HEK293 (cell line): ENCODE data around the gene MTX2.

Experiments
- CTCF ChIA-PET: fragments of 350-600 bp; formaldehyde crosslinking; extraction: SDS; loops from one replicate; lab custom pipeline; 2021; ENCODE audit warnings: antibody characterized with exemption; lab: Yijun Ruan, JAX
- POLR2A ChIA-PET: fragments of 300-600 bp; formaldehyde crosslinking; extraction: SDS; loops from one replicate; lab custom pipeline; 2020; ENCODE audit warnings: antibody characterized with exemption, inconsistent platforms; lab: Yijun Ruan, JAX
- H3K27ac ChIP-seq: fragments of 200-500 bp; sonication (Bioruptor generic); 2 replicates; pipeline ENCODE4 v1.5.1; 2014; ENCODE audit warnings: low read depth, low read length, control low read depth, inconsistent platforms; ENCODE audit errors: extremely low read depth
- H3K36me3 ChIP-seq, 2 experiments: fragments of 200-500 bp in 1 of 2; sonication (Bioruptor generic) in 1 of 2; 1 replicate in 1 of 2; 2 replicates in 1 of 2; pipeline ENCODE4 v1.5.1; 2014 to 2017; ENCODE audit warnings: inconsistent platforms in 2 of 2, low read length in 2 of 2; ENCODE audit not compliant: control insufficient read depth in 2 of 2, insufficient read depth in 1 of 2
- H3K4me1 ChIP-seq: fragments of 200-500 bp; sonication (Bioruptor generic); 2 replicates; pipeline ENCODE4 v1.5.1; 2014; ENCODE audit warnings: mild to moderate bottlenecking, low read length, inconsistent platforms; ENCODE audit not compliant: control insufficient read depth, insufficient read depth
- H3K4me3 ChIP-seq: 2 replicates; pipeline ENCODE4 v1.5.1; 2011; ENCODE audit warnings: low read depth, mild to moderate bottlenecking, control low read depth, low read length, moderate library complexity
- H3K9me3 ChIP-seq: fragments of 200-500 bp; sonication (Bioruptor generic); 2 replicates; pipeline ENCODE4 v1.5.1; 2014; ENCODE audit warnings: low read depth, low read length, inconsistent platforms; ENCODE audit not compliant: control insufficient read depth, insufficient read depth
- OSR2 ChIP-seq: fragments of 450-650 bp; formaldehyde crosslinking; IDR thresholded peaks from 2 replicates; pipeline ENCODE4 v1.5.1; 2016; ENCODE audit warnings: missing biosample characterization, missing genetic modification characterization
- PRDM6 ChIP-seq: fragments of 450-650 bp; formaldehyde crosslinking; IDR thresholded peaks from 2 replicates; pipeline ENCODE4 v1.5.1; 2017; ENCODE audit warnings: missing biosample characterization, missing genetic modification characterization
- TRIM28 ChIP-seq: IDR thresholded peaks from 2 replicates; pipeline ENCODE4 v1.6.1; 2011; ENCODE audit warnings: low read length, control low read depth, borderline replicate concordance
- WT1 ChIP-seq: fragments of 450-650 bp; formaldehyde crosslinking; IDR thresholded peaks from 2 replicates; pipeline ENCODE4 v1.5.1; 2016; ENCODE audit warnings: missing biosample characterization, missing genetic modification characterization
- ZFP69B ChIP-seq: fragments of 450-650 bp; formaldehyde crosslinking; IDR thresholded peaks from 2 replicates; pipeline ENCODE4 v1.5.1; 2016; ENCODE audit warnings: missing biosample characterization, missing genetic modification characterization
- ZIC2 ChIP-seq: fragments of 450-650 bp; formaldehyde crosslinking; IDR thresholded peaks from 2 replicates; pipeline ENCODE4 v1.5.1; 2016; ENCODE audit warnings: missing biosample characterization, missing genetic modification characterization
- ZNF112 ChIP-seq: fragments of 450-650 bp; formaldehyde crosslinking; IDR thresholded peaks from 2 replicates; pipeline ENCODE4 v1.5.0; 2017; ENCODE audit warnings: missing biosample characterization, missing genetic modification characterization
- ZNF274 ChIP-seq, 2 experiments: fragments of 200-500 bp in 1 of 2; fragments of 450-650 bp in 1 of 2; sonication (Bioruptor generic) in 1 of 2; formaldehyde crosslinking in 1 of 2; IDR thresholded peaks; 2 replicates each; pipeline versions ENCODE4 v1.5.1 to v1.6.1; 2014 to 2016; ENCODE audit warnings: borderline replicate concordance in 1 of 2, inconsistent platforms in 1 of 2, low read length in 1 of 2, missing biosample characterization in 1 of 2, missing genetic modification characterization in 1 of 2
- ZNF302 ChIP-seq: fragments of 450-650 bp; formaldehyde crosslinking; IDR thresholded peaks from 2 replicates; pipeline ENCODE4 v1.5.1; 2016; ENCODE audit warnings: missing biosample characterization, missing genetic modification characterization, low read depth
- ZNF324 ChIP-seq: fragments of 450-650 bp; formaldehyde crosslinking; IDR thresholded peaks from 2 replicates; pipeline ENCODE4 v1.5.1; 2016; ENCODE audit warnings: missing biosample characterization, missing genetic modification characterization
- ZNF530 ChIP-seq: fragments of 450-650 bp; formaldehyde crosslinking; IDR thresholded peaks from 2 replicates; pipeline ENCODE4 v1.5.1; 2016; ENCODE audit warnings: low read depth, missing biosample characterization, missing genetic modification characterization
- ZNF548 ChIP-seq: fragments of 450-650 bp; formaldehyde crosslinking; IDR thresholded peaks from 2 replicates; pipeline ENCODE4 v1.5.1; 2016; ENCODE audit warnings: missing biosample characterization, missing genetic modification characterization
- ZNF585B ChIP-seq: fragments of 450-650 bp; formaldehyde crosslinking; IDR thresholded peaks from 2 replicates; pipeline ENCODE4 v1.5.1; 2016; ENCODE audit warnings: missing biosample characterization, missing genetic modification characterization
- TF ChIP-seq, protein P1 (sequence below): fragments of 450-650 bp; formaldehyde crosslinking; conservative IDR thresholded peaks from 2 replicates; pipeline ENCODE4 v1.5.1; 2016; ENCODE audit warnings: low read depth, missing biosample characterization, missing genetic modification characterization
- TF ChIP-seq, protein P2 (sequence below): fragments of 450-650 bp; formaldehyde crosslinking; IDR thresholded peaks from 2 replicates; pipeline ENCODE4 v1.5.1; 2017; ENCODE audit warnings: missing biosample characterization, missing genetic modification characterization
- TF ChIP-seq, protein P3 (sequence below): fragments of 450-650 bp; formaldehyde crosslinking; IDR thresholded peaks from 2 replicates; pipeline ENCODE4 v1.5.1; 2017; ENCODE audit warnings: missing biosample characterization, missing genetic modification characterization
- TF ChIP-seq, protein P4 (sequence below): fragments of 450-650 bp; formaldehyde crosslinking; IDR thresholded peaks from 2 replicates; pipeline ENCODE4 v1.5.1; 2016; ENCODE audit warnings: missing biosample characterization, missing genetic modification characterization

The MTX2 gene

DNA sequence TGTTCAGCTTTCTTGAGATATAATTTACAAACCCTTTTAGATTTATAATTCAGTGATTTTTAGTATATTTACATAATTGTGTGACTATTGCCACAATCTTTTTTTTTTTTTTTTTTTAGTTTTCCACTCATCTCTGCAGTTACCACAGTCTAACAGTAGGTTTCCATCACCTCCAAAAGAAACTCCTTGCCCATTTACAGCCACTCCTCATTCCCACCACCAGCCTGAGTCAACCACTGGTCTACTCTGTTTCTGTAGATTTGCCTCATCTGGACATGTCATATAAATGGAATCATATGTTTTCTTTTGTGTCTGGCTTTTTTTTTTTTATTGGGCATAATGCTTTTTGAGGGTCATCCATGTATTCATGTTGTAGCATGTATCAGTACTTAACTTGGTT lies 16.1 kb downstream of the MTX2 start (continued):
- TF ChIP-seq, protein P1, sequence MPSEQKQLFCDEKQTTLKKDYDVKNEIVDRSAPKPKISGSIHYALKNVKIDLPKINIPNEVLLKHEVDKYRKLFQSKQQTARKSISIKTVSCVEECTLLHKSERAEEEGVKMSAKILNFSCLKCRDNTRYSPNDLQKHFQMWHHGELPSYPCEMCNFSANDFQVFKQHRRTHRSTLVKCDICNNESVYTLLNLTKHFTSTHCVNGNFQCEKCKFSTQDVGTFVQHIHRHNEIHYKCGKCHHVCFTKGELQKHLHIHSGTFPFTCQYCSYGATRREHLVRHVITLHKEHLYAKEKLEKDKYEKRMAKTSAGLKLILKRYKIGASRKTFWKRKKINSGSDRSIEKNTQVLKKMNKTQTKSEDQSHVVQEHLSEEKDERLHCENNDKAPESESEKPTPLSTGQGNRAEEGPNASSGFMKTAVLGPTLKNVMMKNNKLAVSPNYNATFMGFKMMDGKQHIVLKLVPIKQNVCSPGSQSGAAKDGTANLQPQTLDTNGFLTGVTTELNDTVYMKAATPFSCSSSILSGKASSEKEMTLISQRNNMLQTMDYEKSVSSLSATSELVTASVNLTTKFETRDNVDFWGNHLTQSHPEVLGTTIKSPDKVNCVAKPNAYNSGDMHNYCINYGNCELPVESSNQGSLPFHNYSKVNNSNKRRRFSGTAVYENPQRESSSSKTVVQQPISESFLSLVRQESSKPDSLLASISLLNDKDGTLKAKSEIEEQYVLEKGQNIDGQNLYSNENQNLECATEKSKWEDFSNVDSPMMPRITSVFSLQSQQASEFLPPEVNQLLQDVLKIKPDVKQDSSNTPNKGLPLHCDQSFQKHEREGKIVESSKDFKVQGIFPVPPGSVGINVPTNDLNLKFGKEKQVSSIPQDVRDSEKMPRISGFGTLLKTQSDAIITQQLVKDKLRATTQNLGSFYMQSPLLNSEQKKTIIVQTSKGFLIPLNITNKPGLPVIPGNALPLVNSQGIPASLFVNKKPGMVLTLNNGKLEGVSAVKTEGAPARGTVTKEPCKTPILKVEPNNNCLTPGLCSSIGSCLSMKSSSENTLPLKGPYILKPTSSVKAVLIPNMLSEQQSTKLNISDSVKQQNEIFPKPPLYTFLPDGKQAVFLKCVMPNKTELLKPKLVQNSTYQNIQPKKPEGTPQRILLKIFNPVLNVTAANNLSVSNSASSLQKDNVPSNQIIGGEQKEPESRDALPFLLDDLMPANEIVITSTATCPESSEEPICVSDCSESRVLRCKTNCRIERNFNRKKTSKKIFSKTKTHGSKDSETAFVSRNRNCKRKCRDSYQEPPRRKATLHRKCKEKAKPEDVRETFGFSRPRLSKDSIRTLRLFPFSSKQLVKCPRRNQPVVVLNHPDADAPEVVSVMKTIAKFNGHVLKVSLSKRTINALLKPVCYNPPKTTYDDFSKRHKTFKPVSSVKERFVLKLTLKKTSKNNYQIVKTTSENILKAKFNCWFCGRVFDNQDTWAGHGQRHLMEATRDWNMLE: no peak
- TF ChIP-seq ZNF302 (tag by site-specific recombination) (no peak), ZNF548 (tag by site-specific recombination) (no peak), OSR2 (tag by site-specific recombination) (no peak), ZIC2 (tag by site-specific recombination) (no peak), ZNF274 (IDR thresholded peaks at IDR 0.05; ENCODE audit: low read length) (no peak), ZNF274 (tag by site-specific recombination; IDR thresholded peaks at IDR 0.05; ENCODE audit: borderline replicate concordance) (no peak), TRIM28 (no peak), ZNF324 (tag by site-specific recombination) (no peak), WT1 (no peak)
- TF ChIP-seq, protein P2, sequence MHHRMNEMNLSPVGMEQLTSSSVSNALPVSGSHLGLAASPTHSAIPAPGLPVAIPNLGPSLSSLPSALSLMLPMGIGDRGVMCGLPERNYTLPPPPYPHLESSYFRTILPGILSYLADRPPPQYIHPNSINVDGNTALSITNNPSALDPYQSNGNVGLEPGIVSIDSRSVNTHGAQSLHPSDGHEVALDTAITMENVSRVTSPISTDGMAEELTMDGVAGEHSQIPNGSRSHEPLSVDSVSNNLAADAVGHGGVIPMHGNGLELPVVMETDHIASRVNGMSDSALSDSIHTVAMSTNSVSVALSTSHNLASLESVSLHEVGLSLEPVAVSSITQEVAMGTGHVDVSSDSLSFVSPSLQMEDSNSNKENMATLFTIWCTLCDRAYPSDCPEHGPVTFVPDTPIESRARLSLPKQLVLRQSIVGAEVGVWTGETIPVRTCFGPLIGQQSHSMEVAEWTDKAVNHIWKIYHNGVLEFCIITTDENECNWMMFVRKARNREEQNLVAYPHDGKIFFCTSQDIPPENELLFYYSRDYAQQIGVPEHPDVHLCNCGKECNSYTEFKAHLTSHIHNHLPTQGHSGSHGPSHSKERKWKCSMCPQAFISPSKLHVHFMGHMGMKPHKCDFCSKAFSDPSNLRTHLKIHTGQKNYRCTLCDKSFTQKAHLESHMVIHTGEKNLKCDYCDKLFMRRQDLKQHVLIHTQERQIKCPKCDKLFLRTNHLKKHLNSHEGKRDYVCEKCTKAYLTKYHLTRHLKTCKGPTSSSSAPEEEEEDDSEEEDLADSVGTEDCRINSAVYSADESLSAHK: no peak
- TF ChIP-seq, protein P3, sequence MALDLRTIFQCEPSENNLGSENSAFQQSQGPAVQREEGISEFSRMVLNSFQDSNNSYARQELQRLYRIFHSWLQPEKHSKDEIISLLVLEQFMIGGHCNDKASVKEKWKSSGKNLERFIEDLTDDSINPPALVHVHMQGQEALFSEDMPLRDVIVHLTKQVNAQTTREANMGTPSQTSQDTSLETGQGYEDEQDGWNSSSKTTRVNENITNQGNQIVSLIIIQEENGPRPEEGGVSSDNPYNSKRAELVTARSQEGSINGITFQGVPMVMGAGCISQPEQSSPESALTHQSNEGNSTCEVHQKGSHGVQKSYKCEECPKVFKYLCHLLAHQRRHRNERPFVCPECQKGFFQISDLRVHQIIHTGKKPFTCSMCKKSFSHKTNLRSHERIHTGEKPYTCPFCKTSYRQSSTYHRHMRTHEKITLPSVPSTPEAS (tag by site-specific recombination): no peak

DNA sequence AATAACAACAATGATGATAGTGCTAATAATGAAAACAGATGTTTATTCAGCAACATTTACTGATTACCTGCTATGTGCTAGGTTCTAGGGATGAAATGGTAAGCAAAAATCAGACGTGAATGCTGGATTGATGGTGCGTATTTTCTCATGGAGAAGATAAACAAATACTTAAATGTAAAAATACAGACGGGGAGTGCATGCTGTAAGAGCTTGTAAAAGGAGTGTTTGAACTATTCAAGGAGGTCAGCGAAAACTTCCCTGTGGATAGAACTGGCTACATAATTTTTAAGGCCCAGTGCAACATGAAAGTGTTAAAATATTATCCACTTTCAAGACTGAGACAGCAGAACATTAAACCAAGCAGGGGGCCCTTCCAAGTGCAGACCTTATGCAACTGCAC lies 22.1 kb downstream of the MTX2 start:
- Histone ChIP-seq H3K36me3 (no peaks in the 10 kb centered on the region), H3K27ac (no peak overlapping the region), H3K4me1 (peaks cover 22% of the 10 kb centered on the region), H3K4me3 (no peak overlapping the region), H3K9me3 (no peaks in the 10 kb centered on the region)
- ChIA-PET POLR2A (interaction anchor here (0.5 kb wide), 1 partner anchor 160 kb away, joined by 3 read pairs; no protein-coding TSS in a partner anchor), CTCF (interaction anchor here (0.6 kb wide), 1 partner anchor 20 kb away, joined by 7 read pairs; no protein-coding TSS in a partner anchor)
- TF ChIP-seq ZNF112 (tag by site-specific recombination): no peak
- no peak for TF ChIP-seq ZNF585B (tag by site-specific recombination)
- no peak for TF ChIP-seq ZNF530 (tag by site-specific recombination)
- no peak for TF ChIP-seq ZFP69B (tag by site-specific recombination)
- TF ChIP-seq, protein P4, sequence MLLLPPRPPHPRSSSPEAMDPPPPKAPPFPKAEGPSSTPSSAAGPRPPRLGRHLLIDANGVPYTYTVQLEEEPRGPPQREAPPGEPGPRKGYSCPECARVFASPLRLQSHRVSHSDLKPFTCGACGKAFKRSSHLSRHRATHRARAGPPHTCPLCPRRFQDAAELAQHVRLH (tag by site-specific recombination): no peak
- peak; percentile 75 for TF ChIP-seq PRDM6 (tag by site-specific recombination)
